HCT116 (cell line): ENCODE results near the gene MRPL33. TPM values are rescaled to one million over a fixed set of nuclear protein-coding genes. Genes with fewer than 3 reads are reported as not detected.
"Not testable (repeated sequence)": the region's sequence is repeated elsewhere in the genome, so short reads cannot be mapped to it uniquely, and the experiment has no call there.

ENCODE experiments used
- ATAC-seq: fragments of 200-7000 bp; cut with Tn5 transposase; 2 replicates; pipeline ENCODE4 v1.9.1; 2020; ENCODE audit warnings: mild to moderate bottlenecking, moderate library complexity
- BruUV-seq: library from RNA; stranded (reverse); fragments of 400-500 nt; replicated peaks from 2 replicates; lab custom pipeline; 2021; lab: Mats Ljungman, UMichigan
- CTCF ChIA-PET: fragments of 300-600 bp; sonication (Branson Sonifier 250); formaldehyde crosslinking; loops from one replicate; lab custom pipeline; 2021; ENCODE audit warnings: antibody characterized with exemption; lab: Charles Lee
- POLR2A ChIA-PET: fragments of 300-600, 350-600 bp; sonication (Branson Sonifier 250); formaldehyde crosslinking; loops from one replicate; lab custom pipeline; 2021; ENCODE audit warnings: antibody characterized with exemption; lab: Charles Lee
- RAD21 ChIA-PET, 2 experiments: fragments of 300-600 bp; sonication (Branson Sonifier 250); formaldehyde crosslinking; loops; one replicate each; lab custom pipeline; 2023; ENCODE audit warnings: low total read pairs in 2 of 2; ENCODE audit not compliant: uncharacterized antibody in 2 of 2, unreplicated experiment in 2 of 2, low non-redundant PET in 1 of 2; lab: Charles Lee
- DNase-seq: peaks from one replicate; pipeline ENCODE4 v3.0.0-alpha.2; 2010; ENCODE audit warnings: low read depth, low spot score
- H2AFZ ChIP-seq: fragments of 200-600 bp; shearing (Covaris generic), sonication (generic); 2 replicates; pipeline ENCODE4 v1.6.1; 2017; ENCODE audit warnings: low read depth, mixed run types, mixed read lengths, antibody characterized with exemption, low read length; ENCODE audit not compliant: poor library complexity, severe bottlenecking
- H3K27ac ChIP-seq: 2 replicates; pipeline ENCODE4 v1.5.1; 2012; ENCODE audit warnings: low read depth, low read length
- H3K27me3 ChIP-seq: fragments of 200-600 bp; sonication (generic); 2 replicates; pipeline ENCODE4 v1.6.1; 2016; ENCODE audit warnings: mixed run types, low read length, mixed read lengths; ENCODE audit not compliant: insufficient read depth
- H3K36me3 ChIP-seq, 2 experiments: fragments of 200-500 bp in 1 of 2; fragments of 200-600 bp in 1 of 2; sonication (Bioruptor generic) in 1 of 2; sonication (generic) in 1 of 2; 2 replicates each; pipeline versions ENCODE4 v1.5.1 to v1.6.1; 2014 to 2016; ENCODE audit warnings: low read length in 2 of 2, inconsistent platforms in 1 of 2, mixed read lengths in 1 of 2, mixed run types in 1 of 2; ENCODE audit not compliant: insufficient read depth in 2 of 2, control insufficient read depth in 1 of 2
- H3K4me1 ChIP-seq, 2 experiments: fragments of 200-600 bp in 1 of 2; sonication (generic) in 1 of 2; 2 replicates each; pipeline versions ENCODE4 v1.5.1 to v1.6.1; 2012 to 2017; ENCODE audit warnings: low read length in 2 of 2, inconsistent platforms in 1 of 2, mild to moderate bottlenecking in 1 of 2, mixed read lengths in 1 of 2, mixed run types in 1 of 2, moderate library complexity in 1 of 2; ENCODE audit not compliant: insufficient read depth in 2 of 2, control insufficient read depth in 1 of 2
- H3K4me2 ChIP-seq: fragments of 200-600 bp; sonication (generic); 2 replicates; pipeline ENCODE4 v1.6.1; 2017; ENCODE audit warnings: mixed run types, low read length, mixed read lengths
- H3K4me3 ChIP-seq, 2 experiments: fragments of 200-600 bp in 1 of 2; sonication (generic) in 1 of 2; replicated peaks in 1 of 2; 2 replicates each; pipeline ENCODE4 v1.5.1; 2011 to 2016; ENCODE audit warnings: low read length in 2 of 2, control low read depth in 1 of 2, low read depth in 1 of 2, mild to moderate bottlenecking in 1 of 2, mixed read lengths in 1 of 2, mixed run types in 1 of 2
- H3K79me2 ChIP-seq: fragments of 200-600 bp; sonication (generic); 2 replicates; pipeline ENCODE4 v1.6.1; 2017; ENCODE audit warnings: mild to moderate bottlenecking, mixed run types, low read length, moderate library complexity, mixed read lengths; ENCODE audit not compliant: insufficient read depth
- H3K9ac ChIP-seq: fragments of 200-600 bp; sonication (generic); 2 replicates; pipeline ENCODE4 v1.6.1; 2016; ENCODE audit warnings: low read length, mixed read lengths
- H3K9me2 ChIP-seq: fragments of 200-600 bp; sonication (generic), shearing (Covaris generic); 2 replicates; pipeline ENCODE4 v1.6.1; 2017; ENCODE audit warnings: mixed run types, mild to moderate bottlenecking, moderate library complexity; ENCODE audit not compliant: insufficient read depth
- H3K9me3 ChIP-seq, 2 experiments: fragments of 200-500 bp in 1 of 2; fragments of 200-600 bp in 1 of 2; sonication (Bioruptor generic) in 1 of 2; sonication (generic) in 1 of 2; 2 replicates each; pipeline ENCODE4 v1.6.1; 2014 to 2017; ENCODE audit warnings: low read length in 2 of 2, mixed read lengths in 2 of 2, inconsistent platforms in 1 of 2, low read depth in 1 of 2, mild to moderate bottlenecking in 1 of 2, mixed run types in 1 of 2, moderate library complexity in 1 of 2; ENCODE audit not compliant: control insufficient read depth in 1 of 2, insufficient read depth in 1 of 2
- H4K20me1 ChIP-seq: fragments of 200-600 bp; sonication (generic), shearing (Covaris generic); 2 replicates; pipeline ENCODE4 v1.6.1; 2017; ENCODE audit warnings: mixed run types, mild to moderate bottlenecking, moderate library complexity; ENCODE audit not compliant: insufficient read depth
- EGR1 ChIP-seq: IDR thresholded peaks from 2 replicates; pipeline ENCODE4 v1.6.1; 2012; ENCODE audit warnings: low read depth
- ELF1 ChIP-seq: IDR thresholded peaks from 2 replicates; pipeline ENCODE4 v1.6.1; 2012; ENCODE audit warnings: low read depth, borderline replicate concordance
- EZH2phosphoT487 ChIP-seq: fragments of 200-600 bp; IDR thresholded peaks from 2 replicates; pipeline ENCODE4 v1.6.1; 2018; ENCODE audit warnings: antibody characterized with exemption, borderline replicate concordance
- POLR2AphosphoS5 ChIP-seq: IDR thresholded peaks from 2 replicates; pipeline ENCODE4 v1.6.1; 2011; ENCODE audit warnings: mild to moderate bottlenecking, low read depth, low read length, moderate library complexity
- SRF ChIP-seq: IDR thresholded peaks from 2 replicates; pipeline ENCODE4 v1.6.1; 2012; ENCODE audit warnings: low read depth
- ZFX ChIP-seq: fragments of 450-650 bp; IDR thresholded peaks from 2 replicates; pipeline ENCODE4 v1.6.1; 2017
- intact Hi-C: fragments of 100-400 bp; cut with micrococcal nuclease; formaldehyde crosslinking; loops from 2 replicates; pipeline ENCODE4 v1.10.0; 2022
- total RNA-seq: library from RNA; stranded (reverse); gene quantifications from one replicate; pipeline ENCODE4 v1.2.1, GENCODE V29; 2021; ENCODE audit not compliant: unreplicated experiment
- TF ChIP-seq, protein P1 (sequence below): IDR thresholded peaks from 2 replicates; pipeline ENCODE4 v1.6.1; 2012
- TF ChIP-seq, protein P2 (sequence below), 3 experiments: fragments of 200-600 bp in 1 of 3; sonication (generic) in 1 of 3; IDR thresholded peaks in 2 of 3; conservative IDR thresholded peaks in 1 of 3; 2 replicates each; pipeline ENCODE4 v1.5.1; 2012 to 2017; ENCODE audit warnings: low read depth in 2 of 3, low read length in 2 of 3, antibody characterized with exemption in 1 of 3, borderline replicate concordance in 1 of 3, control low read depth in 1 of 3, mild to moderate bottlenecking in 1 of 3, mixed read lengths in 1 of 3, mixed run types in 1 of 3, moderate library complexity in 1 of 3; ENCODE audit not compliant: insufficient read depth in 1 of 3

The MRPL33 gene
- total RNA-seq, 1 experiment from 2014 or later: 66.3 TPM

DNA sequence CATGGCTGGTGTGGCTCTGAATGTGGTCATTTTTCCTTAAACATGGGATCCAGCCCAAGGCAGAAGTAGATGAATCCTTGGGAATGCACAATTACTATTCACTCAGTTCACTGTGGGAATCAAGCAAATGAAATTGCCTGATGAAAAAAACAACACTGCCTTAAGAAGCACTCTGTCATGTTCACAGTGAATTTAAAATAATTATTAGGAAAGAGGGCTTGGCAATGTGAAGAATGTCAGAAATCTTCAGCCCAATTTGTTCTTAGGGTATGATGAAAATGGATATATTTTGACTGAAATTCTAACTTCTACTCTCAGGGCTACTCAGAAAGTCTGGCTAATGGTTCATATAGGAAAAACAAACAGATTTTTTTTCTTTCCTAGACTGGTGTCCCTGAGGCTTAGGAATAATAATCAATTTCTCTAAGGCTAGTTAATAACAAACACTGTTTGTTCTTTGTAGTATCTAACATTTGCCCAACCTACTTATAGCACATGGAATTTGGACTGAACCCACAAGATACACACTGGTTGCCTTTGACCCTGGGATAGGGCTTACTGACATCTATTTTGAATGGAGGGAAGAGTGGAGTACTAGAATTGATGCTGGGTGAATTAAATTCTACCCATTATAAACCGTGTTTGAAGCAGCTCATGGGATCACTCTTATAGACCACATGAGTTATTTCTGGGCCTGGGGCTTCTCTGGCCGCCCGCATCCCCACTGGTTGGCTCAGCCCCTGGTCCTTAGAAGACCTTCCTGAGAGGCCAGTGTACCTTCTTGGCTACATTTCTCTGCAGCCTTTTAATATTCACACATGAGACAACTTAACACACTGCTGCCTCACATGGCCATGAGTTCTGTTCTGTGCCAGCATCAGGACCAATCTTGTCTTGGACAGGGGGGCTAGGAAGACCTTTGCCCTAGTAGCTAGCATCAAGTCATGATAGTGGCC, 8.3 kb upstream of the MRPL33 start:
- Histone ChIP-seq H3K9ac (no peak overlapping the region), H3K27me3 (no peaks in the 10 kb centered on the region), H3K9me3 (no peaks in the 10 kb centered on the region), H3K79me2 (no peaks in the 10 kb centered on the region), H4K20me1 (no peaks in the 10 kb centered on the region), H3K36me3 (no peaks in the 10 kb centered on the region), H3K9me2 (no peaks in the 10 kb centered on the region), H3K4me3 (no peak overlapping the region), H2AFZ (no peak overlapping the region), H3K4me1 (peaks cover 16 to 42% of the 10 kb centered on the region in 2 experiments), H3K4me2 (no peak overlapping the region), H3K27ac (no peak overlapping the region)
- ChIA-PET CTCF (no interaction called here), POLR2A (no interaction called here), RAD21 (no interaction called here)
- ATAC-seq: no peak
- TF ChIP-seq, protein P1, sequence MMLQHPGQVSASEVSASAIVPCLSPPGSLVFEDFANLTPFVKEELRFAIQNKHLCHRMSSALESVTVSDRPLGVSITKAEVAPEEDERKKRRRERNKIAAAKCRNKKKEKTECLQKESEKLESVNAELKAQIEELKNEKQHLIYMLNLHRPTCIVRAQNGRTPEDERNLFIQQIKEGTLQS: no peak
- no peak for TF ChIP-seq ELF1
- TF ChIP-seq EGR1: no peak
- TF ChIP-seq SRF: no peak
- no peak for TF ChIP-seq EZH2phosphoT487
- intact Hi-C loops: no loop called here
- DNase-seq: no peak
- BruUV-seq: no TSS peak

DNA sequence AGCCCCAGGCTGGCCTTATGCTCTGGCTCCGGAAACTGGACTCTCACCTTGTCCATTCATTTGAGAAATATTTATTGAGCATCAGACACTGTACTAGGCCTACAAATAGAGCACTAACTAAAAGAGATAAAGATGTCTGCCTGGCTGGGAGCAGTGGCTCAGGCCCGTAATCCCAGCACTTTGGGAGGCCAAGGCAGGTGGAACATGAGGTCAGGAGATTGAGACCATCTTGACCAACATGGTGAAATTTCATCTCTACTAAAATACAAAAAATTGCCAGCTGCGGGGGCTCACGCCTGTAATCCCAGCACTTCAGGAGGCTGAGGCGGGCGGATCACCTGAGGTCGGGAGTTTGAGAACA, 7.6 kb upstream of the MRPL33 start:
- Histone ChIP-seq H3K4me1 (peaks cover 16 to 42% of the 10 kb centered on the region in 2 experiments), H3K79me2 (no peaks in the 10 kb centered on the region), H3K36me3 (no peaks in the 10 kb centered on the region), H3K4me3 (no peak overlapping the region), H2AFZ (no peak overlapping the region), H4K20me1 (no peaks in the 10 kb centered on the region), H3K9ac (no peak overlapping the region), H3K27ac (no peak overlapping the region), H3K9me3 (no peaks in the 10 kb centered on the region), H3K4me2 (no peak overlapping the region), H3K9me2 (no peaks in the 10 kb centered on the region), H3K27me3 (no peaks in the 10 kb centered on the region)
- ChIA-PET RAD21 (no interaction called here), CTCF (interaction anchor here (2.0 kb wide), 1 partner anchor 10 kb away, joined by 16 read pairs; no protein-coding TSS in a partner anchor), POLR2A (interaction anchor here (1.5 kb wide), 1 partner anchor 629 kb away, joined by 3 read pairs; the partner anchor contains the start of gene FOSL2)
- TF ChIP-seq POLR2AphosphoS5 (no peak), ZFX (no peak)
- TF ChIP-seq, protein P2, sequence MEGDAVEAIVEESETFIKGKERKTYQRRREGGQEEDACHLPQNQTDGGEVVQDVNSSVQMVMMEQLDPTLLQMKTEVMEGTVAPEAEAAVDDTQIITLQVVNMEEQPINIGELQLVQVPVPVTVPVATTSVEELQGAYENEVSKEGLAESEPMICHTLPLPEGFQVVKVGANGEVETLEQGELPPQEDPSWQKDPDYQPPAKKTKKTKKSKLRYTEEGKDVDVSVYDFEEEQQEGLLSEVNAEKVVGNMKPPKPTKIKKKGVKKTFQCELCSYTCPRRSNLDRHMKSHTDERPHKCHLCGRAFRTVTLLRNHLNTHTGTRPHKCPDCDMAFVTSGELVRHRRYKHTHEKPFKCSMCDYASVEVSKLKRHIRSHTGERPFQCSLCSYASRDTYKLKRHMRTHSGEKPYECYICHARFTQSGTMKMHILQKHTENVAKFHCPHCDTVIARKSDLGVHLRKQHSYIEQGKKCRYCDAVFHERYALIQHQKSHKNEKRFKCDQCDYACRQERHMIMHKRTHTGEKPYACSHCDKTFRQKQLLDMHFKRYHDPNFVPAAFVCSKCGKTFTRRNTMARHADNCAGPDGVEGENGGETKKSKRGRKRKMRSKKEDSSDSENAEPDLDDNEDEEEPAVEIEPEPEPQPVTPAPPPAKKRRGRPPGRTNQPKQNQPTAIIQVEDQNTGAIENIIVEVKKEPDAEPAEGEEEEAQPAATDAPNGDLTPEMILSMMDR (IDR thresholded peaks at IDR 0.05 in 2 of 3, conservative IDR thresholded peaks at IDR 0.05 in 1 of 3; ENCODE audit: borderline replicate concordance in 1 of 3, insufficient read depth in 1 of 3, low read depth in 2 of 3, low read length in 2 of 3): no peak
- BruUV-seq: no TSS peak
- intact Hi-C loops: no loop called here
- ATAC-seq: no peak
- no peak for DNase-seq

DNA sequence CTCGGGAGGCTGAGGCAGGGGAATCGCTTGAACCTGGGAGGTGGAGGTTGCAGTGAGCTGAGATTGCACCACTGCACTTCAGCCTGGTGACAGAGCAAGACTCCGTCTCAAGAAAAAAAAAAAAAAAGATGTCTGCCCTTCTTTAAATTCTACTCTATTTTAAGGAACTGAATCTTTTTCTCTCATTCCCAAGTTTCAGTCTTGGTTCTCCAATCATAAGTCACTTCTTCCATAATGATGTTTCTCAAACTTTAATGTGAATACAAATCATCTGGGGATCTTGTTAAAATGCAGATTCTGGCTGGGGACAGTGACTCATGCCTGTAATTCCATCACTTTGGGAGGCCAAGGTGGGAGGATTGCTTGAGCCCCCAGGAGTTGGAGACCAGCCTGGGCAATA, 7.0 kb upstream of the MRPL33 start:
- POLR2A ChIA-PET: interaction anchor here (1.5 kb wide), 1 partner anchor 628 kb away, joined by 3 read pairs; the partner anchor contains the start of gene FOSL2
- H4K20me1 ChIP-seq, H3K9me2 ChIP-seq, BruUV-seq, H3K4me3 ChIP-seq, H3K9ac ChIP-seq, H3K27me3 ChIP-seq, H3K27ac ChIP-seq, H3K4me2 ChIP-seq, intact Hi-C loops, H3K36me3 ChIP-seq, H3K79me2 ChIP-seq, H2AFZ ChIP-seq, ATAC-seq, H3K9me3 ChIP-seq, RAD21 ChIA-PET, DNase-seq: not testable (repeated sequence)
- H3K4me1 ChIP-seq: peaks cover 16 to 42% of the 10 kb centered on the region in 2 experiments
- CTCF ChIA-PET: interaction anchor here (2.0 kb wide), 1 partner anchor 11 kb away, joined by 16 read pairs; no protein-coding TSS in a partner anchor
